Medulla oblongata (tissue), 1 donor: ENCODE measurements around the gene CT45A1.
"Not testable (repeated sequence)": the region's sequence is repeated elsewhere in the genome, so short reads cannot be mapped to it uniquely, and the experiment has no call there.

ENCODE experiments used
- DNase-seq: peaks from one replicate; pipeline ENCODE4 v3.0.0-alpha.2; 2015; ENCODE audit errors: extremely low spot score

Gene CT45A1, protein sequence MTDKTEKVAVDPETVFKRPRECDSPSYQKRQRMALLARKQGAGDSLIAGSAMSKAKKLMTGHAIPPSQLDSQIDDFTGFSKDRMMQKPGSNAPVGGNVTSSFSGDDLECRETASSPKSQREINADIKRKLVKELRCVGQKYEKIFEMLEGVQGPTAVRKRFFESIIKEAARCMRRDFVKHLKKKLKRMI

GRCh38 chrX:135713183-135713689, at the start of gene CT45A1:
Gene CT45A1, plus strand, starts transcription at chrX:135713639. Its CDS starts 5,302 bp downstream, at chrX:135718941.
- not testable (repeated sequence) for DNase-seq

GRCh38 chrX:135672979-135673378, 40.5 kb upstream of the CT45A1 start:
- DNase-seq, result not testable (repeated sequence)

GRCh38 chrX:135688137-135688536, 25.3 kb upstream of the CT45A1 start:
- DNase-seq, result no peak

DNA sequence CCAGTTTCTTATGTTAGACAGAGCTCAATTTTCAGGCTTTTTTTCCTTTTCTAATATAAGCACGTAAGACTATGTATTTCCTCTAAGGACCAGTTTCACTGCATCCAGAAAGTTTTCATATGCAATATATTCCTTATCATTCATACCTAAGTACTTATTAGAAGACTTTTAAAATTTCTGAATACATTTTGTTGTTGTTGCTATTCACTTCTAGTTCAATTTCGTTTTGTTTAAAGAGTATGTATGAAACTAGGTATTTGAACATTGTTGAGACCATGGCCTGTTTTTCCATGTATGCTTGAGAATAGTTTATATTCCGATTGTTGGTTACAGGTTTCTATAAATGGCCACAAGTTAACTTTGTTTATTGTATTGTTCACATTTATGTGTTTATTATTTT, 18.0 kb upstream of the CT45A1 start:
- no peak for DNase-seq

DNA sequence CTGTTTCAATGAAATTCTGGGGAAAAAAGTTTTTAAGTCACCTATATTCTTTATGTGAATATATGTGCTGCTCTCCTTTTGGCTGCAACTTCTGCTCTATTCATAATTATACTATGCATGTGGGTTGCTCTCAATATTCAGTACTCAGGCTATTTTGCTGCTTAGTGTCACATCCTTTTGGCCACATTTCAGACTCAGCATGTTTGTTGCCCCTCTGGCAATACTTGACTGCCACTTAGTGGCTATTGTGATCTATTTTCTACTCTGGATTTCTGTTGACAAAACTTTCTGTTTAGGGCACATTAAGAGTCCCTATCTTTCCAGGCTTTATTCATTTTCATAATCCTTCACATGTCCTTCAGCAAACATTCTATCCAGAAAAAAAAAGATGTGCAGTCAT, 15.8 kb upstream of the CT45A1 start:
- no peak for DNase-seq

GRCh38 chrX:135698924-135699323, 14.5 kb upstream of the CT45A1 start:
- no peak for DNase-seq

GRCh38 chrX:135707880-135708279, 5.6 kb upstream of the CT45A1 start:
- peak; percentile 18 for DNase-seq

DNA sequence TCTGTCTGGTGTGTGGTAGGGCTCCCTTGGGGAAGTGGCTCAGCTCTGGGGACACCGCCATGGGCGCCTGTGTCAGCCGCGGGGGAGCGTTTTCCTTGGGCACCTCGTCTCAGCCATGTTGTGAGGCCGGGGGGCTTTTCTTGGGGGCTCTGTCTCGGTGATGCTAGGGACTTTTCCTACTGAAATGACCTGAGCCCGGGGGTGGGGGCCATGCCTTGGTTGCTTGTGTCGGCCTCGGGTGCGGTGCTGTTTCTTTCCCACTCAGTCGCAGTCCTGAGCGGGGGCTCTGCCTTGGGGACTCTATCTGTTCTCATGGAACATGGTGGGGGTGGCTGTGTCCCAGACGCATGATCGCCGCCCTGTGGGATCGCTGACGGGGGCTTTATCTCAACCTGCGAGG, 356 bp downstream of the CT45A1 start:
- no peak for DNase-seq

GRCh38 chrX:135734666-135735065, 21.2 kb downstream of the CT45A1 start:
- not testable (repeated sequence) for DNase-seq

DNA sequence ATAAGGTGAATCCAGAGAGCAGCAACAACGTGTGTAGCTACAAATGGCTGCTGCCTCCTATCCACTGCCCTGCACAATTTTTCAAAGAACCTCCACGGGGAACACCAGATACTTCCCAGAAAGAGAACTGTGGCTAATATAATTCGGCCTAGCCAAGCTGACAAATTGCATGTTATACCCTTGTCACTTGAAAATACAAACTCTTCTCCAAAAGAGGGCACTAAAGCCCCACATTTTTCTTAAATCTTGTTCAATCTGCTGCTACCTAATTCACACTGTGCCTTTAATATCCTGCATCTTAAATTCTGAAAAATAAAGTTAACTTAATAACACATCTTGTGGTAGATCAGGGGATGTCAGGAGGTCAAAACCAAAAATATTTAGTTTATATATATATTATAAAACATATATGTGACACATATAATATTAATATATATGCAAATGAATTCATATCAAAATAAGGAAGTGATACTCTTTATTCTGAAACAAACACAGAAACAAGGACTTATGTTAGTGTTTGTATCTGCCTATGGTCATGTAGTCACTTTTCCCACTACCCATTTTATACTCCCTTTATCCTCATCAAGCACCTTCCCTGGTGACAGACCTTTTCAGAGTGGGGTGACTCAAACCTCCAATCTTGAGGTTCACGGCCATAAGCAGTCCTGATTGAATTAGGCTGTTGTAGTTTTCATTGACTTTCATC, 24.1 kb downstream of the CT45A1 start:
- DNase-seq, result peak; percentile 2

GRCh38 chrX:135740681-135741149, 27.3 kb downstream of the CT45A1 start:
- peak; percentile 39 for DNase-seq

GRCh38 chrX:135741192-135741715, 27.8 kb downstream of the CT45A1 start:
- no peak for DNase-seq

DNA sequence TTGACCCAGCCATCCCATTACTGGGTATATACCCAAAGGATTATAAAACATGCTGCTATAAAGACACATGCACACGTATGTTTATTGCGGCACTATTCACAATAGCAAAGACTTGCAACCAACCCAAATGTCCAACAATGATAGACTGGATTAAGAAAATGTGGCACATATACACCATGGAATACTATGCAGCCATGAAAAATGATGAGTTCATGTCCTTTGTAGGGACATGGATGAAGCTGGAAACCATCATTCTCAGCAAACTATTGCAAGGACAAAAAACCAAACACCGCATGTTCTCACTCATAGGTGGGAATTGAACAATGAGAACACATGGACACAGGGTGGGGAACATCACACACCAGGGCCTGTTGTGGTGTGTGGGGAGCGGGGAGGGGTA, 31.3 kb downstream of the CT45A1 start:
- DNase-seq, result not testable (repeated sequence)

DNA sequence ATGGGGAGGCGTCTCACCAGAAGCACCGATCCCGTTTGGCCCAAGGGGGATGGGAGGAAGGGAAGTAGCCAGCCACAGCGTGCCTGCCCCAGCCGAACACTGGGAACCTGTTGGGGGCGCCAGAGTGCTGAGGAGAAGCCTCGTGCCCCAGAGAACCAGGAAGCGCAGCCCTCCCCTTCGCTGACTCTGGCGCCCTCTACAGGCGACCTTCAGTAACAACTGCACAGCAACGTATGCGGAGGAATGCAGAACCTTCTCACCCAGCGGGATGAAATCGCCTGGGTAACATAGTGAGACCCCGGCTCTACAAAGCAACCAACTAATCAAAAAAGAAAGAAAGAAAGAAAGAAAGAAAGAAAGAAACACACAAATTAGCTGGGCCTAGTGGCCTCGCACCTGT, 54.7 kb downstream of the CT45A1 start, which contains the start of gene CT45A3:
CT45A3 (minus strand) TSS at position 101 of the 400 bp plus-strand sequence. CDS start 3,747 bp downstream, outside the sequence.
- DNase-seq, result not testable (repeated sequence)
